HEK293 (cell line): Measurements from ENCODE around the gene FERMT2.

Source experiments
- BCL11A ChIP-seq: fragments of 450-650 bp; formaldehyde crosslinking; IDR thresholded peaks from 2 replicates; pipeline ENCODE4 v1.5.1; 2016; ENCODE audit warnings: low read depth, missing biosample characterization, missing genetic modification characterization
- BCL11B ChIP-seq: fragments of 450-650 bp; formaldehyde crosslinking; IDR thresholded peaks from 2 replicates; pipeline ENCODE4 v1.5.1; 2016; ENCODE audit warnings: low read depth, missing biosample characterization, missing genetic modification characterization
- GLI2 ChIP-seq: fragments of 450-650 bp; formaldehyde crosslinking; IDR thresholded peaks from 2 replicates; pipeline ENCODE4; 2017; ENCODE audit warnings: missing biosample characterization, missing genetic modification characterization, low read depth, borderline replicate concordance
- GLIS2 ChIP-seq: fragments of 450-650 bp; formaldehyde crosslinking; IDR thresholded peaks from 2 replicates; pipeline ENCODE4 v1.5.1; 2016; ENCODE audit warnings: missing biosample characterization, missing genetic modification characterization
- IKZF3 ChIP-seq: fragments of 450-650 bp; IDR thresholded peaks from 2 replicates; pipeline ENCODE4 v1.5.0; 2018; ENCODE audit warnings: missing biosample characterization, mild to moderate bottlenecking, missing genetic modification characterization, moderate library complexity
- KLF10 ChIP-seq: fragments of 450-650 bp; IDR thresholded peaks from 2 replicates; pipeline ENCODE4 v1.5.1; 2018; ENCODE audit warnings: missing biosample characterization, mild to moderate bottlenecking, missing genetic modification characterization
- KLF8 ChIP-seq: fragments of 450-650 bp; formaldehyde crosslinking; IDR thresholded peaks from 2 replicates; pipeline ENCODE4 v1.5.1; 2016; ENCODE audit warnings: missing biosample characterization, missing genetic modification characterization
- MEIS1 ChIP-seq: sonication (generic); formaldehyde crosslinking; IDR thresholded peaks from 2 replicates; pipeline ENCODE4 v1.8.1; 2022; ENCODE audit warnings: missing genetic modification reagents, mild to moderate bottlenecking, borderline replicate concordance
- PATZ1 ChIP-seq: fragments of 450-650 bp; formaldehyde crosslinking; IDR thresholded peaks from 2 replicates; pipeline ENCODE4 v1.5.1; 2016; ENCODE audit warnings: missing biosample characterization, missing genetic modification characterization
- REPIN1 ChIP-seq: fragments of 450-650 bp; formaldehyde crosslinking; IDR thresholded peaks from 2 replicates; pipeline ENCODE4 v1.5.1; 2017; ENCODE audit warnings: missing biosample characterization, missing genetic modification characterization, low read depth
- REST ChIP-seq: fragments of 450-650 bp; formaldehyde crosslinking; IDR thresholded peaks from 2 replicates; pipeline ENCODE4 v1.5.1; 2016; ENCODE audit warnings: missing biosample characterization, missing genetic modification characterization
- WT1 ChIP-seq: fragments of 450-650 bp; formaldehyde crosslinking; IDR thresholded peaks from 2 replicates; pipeline ENCODE4 v1.5.1; 2016; ENCODE audit warnings: missing biosample characterization, missing genetic modification characterization
- ZNF169 ChIP-seq: fragments of 450-650 bp; formaldehyde crosslinking; IDR thresholded peaks from 2 replicates; pipeline ENCODE4 v1.5.1; 2016; ENCODE audit warnings: missing biosample characterization, missing genetic modification characterization
- ZNF174 ChIP-seq: fragments of 450-650 bp; formaldehyde crosslinking; IDR thresholded peaks from 2 replicates; pipeline ENCODE4 v1.5.0; 2017; ENCODE audit warnings: missing biosample characterization, mild to moderate bottlenecking, missing genetic modification characterization
- ZNF175 ChIP-seq: fragments of 450-650 bp; formaldehyde crosslinking; IDR thresholded peaks from 2 replicates; pipeline ENCODE4 v1.5.1; 2016; ENCODE audit warnings: missing biosample characterization, missing genetic modification characterization
- ZNF18 ChIP-seq: fragments of 450-650 bp; formaldehyde crosslinking; IDR thresholded peaks from 2 replicates; pipeline ENCODE4 v1.5.1; 2016; ENCODE audit warnings: missing biosample characterization, missing genetic modification characterization
- ZNF23 ChIP-seq: fragments of 450-650 bp; formaldehyde crosslinking; IDR thresholded peaks from 2 replicates; pipeline ENCODE4 v1.5.1; 2016; ENCODE audit warnings: missing biosample characterization, missing genetic modification characterization, borderline replicate concordance
- ZNF239 ChIP-seq: fragments of 450-650 bp; formaldehyde crosslinking; IDR thresholded peaks from 2 replicates; pipeline ENCODE4 v1.5.1; 2016; ENCODE audit warnings: missing biosample characterization, missing genetic modification characterization
- ZNF266 ChIP-seq: fragments of 450-650 bp; formaldehyde crosslinking; IDR thresholded peaks from 2 replicates; pipeline ENCODE4 v1.5.1; 2016; ENCODE audit warnings: missing biosample characterization, missing genetic modification characterization, low read depth
- ZNF311 ChIP-seq: fragments of 450-650 bp; formaldehyde crosslinking; IDR thresholded peaks from 2 replicates; pipeline ENCODE4 v1.5.1; 2017; ENCODE audit warnings: missing biosample characterization, missing genetic modification characterization, borderline replicate concordance
- ZNF324 ChIP-seq: fragments of 450-650 bp; formaldehyde crosslinking; IDR thresholded peaks from 2 replicates; pipeline ENCODE4 v1.5.1; 2016; ENCODE audit warnings: missing biosample characterization, missing genetic modification characterization
- ZNF350 ChIP-seq: fragments of 450-650 bp; formaldehyde crosslinking; IDR thresholded peaks from 2 replicates; pipeline ENCODE4 v1.5.0; 2017; ENCODE audit warnings: missing biosample characterization, mild to moderate bottlenecking, missing genetic modification characterization
- ZNF404 ChIP-seq: fragments of 450-650 bp; formaldehyde crosslinking; IDR thresholded peaks from 2 replicates; pipeline ENCODE4 v1.5.1; 2017; ENCODE audit warnings: missing biosample characterization, missing genetic modification characterization
- ZNF423 ChIP-seq: fragments of 450-650 bp; formaldehyde crosslinking; IDR thresholded peaks from 2 replicates; pipeline ENCODE4 v1.5.1; 2016; ENCODE audit warnings: missing biosample characterization, missing genetic modification characterization
- ZNF521 ChIP-seq: fragments of 450-650 bp; formaldehyde crosslinking; IDR thresholded peaks from 2 replicates; pipeline ENCODE4 v1.5.1; 2017; ENCODE audit warnings: missing biosample characterization, mild to moderate bottlenecking, missing genetic modification characterization
- ZNF645 ChIP-seq: fragments of 450-650 bp; formaldehyde crosslinking; IDR thresholded peaks from 2 replicates; pipeline ENCODE4; 2016; ENCODE audit warnings: missing biosample characterization, missing genetic modification characterization
- ZNF660 ChIP-seq: fragments of 450-650 bp; IDR thresholded peaks from 2 replicates; pipeline ENCODE4 v1.5.1; 2018; ENCODE audit warnings: missing biosample characterization, mild to moderate bottlenecking, missing genetic modification characterization
- ZNF76 ChIP-seq: fragments of 450-650 bp; formaldehyde crosslinking; IDR thresholded peaks from 2 replicates; pipeline ENCODE4; 2016; ENCODE audit warnings: low read depth, missing biosample characterization, missing genetic modification characterization, borderline replicate concordance
- ZNF792 ChIP-seq: fragments of 450-650 bp; formaldehyde crosslinking; IDR thresholded peaks from 2 replicates; pipeline ENCODE4 v1.5.1; 2016; ENCODE audit warnings: missing biosample characterization, missing genetic modification characterization
- ZSCAN16 ChIP-seq: fragments of 450-650 bp; formaldehyde crosslinking; IDR thresholded peaks from 2 replicates; pipeline ENCODE4 v1.5.1; 2016; ENCODE audit warnings: missing biosample characterization, missing genetic modification characterization
- ZSCAN4 ChIP-seq: fragments of 450-650 bp; formaldehyde crosslinking; IDR thresholded peaks from 2 replicates; pipeline ENCODE4 v1.5.1; 2017; ENCODE audit warnings: missing biosample characterization, missing genetic modification characterization

Gene FERMT2

GRCh38 chr14:52919971-52920370 lies 30.9 kb downstream of the FERMT2 start (continued):
- TF ChIP-seq IKZF3 (tag by site-specific recombination), result peak; percentile 44; the same call in 1 of the 2 replicates
- TF ChIP-seq ZNF175, result no peak
- no peak for TF ChIP-seq ZSCAN16 (tag by site-specific recombination)
- TF ChIP-seq ZNF239, result no peak
- no peak for TF ChIP-seq PATZ1 (tag by site-specific recombination)
- TF ChIP-seq BCL11B (tag by site-specific recombination), result 0 out of 2 replicates have a peak, but pooled peaks have one; percentile 42
- TF ChIP-seq ZNF76 (tag by site-specific recombination), result no peak
- TF ChIP-seq ZNF23 (tag by site-specific recombination), result no peak
- no peak for TF ChIP-seq ZNF521
- no peak for TF ChIP-seq MEIS1
- TF ChIP-seq ZNF423, result no peak
- TF ChIP-seq REST (tag by site-specific recombination), result no peak
- no peak for TF ChIP-seq ZNF324 (tag by site-specific recombination)
- TF ChIP-seq KLF8 (tag by site-specific recombination), result no peak
- TF ChIP-seq ZNF404 (tag by site-specific recombination), result no peak
- TF ChIP-seq ZNF660 (tag by site-specific recombination), result no peak
- no peak for TF ChIP-seq WT1 (tag by site-specific recombination)
- TF ChIP-seq BCL11A, result 0 out of 2 replicates have a peak, but pooled peaks have one; percentile 33
- no peak for TF ChIP-seq ZSCAN4 (tag by site-specific recombination)
- no peak for TF ChIP-seq ZNF792 (tag by site-specific recombination)
- no peak for TF ChIP-seq REPIN1 (tag by site-specific recombination)
- no peak for TF ChIP-seq ZNF266 (tag by site-specific recombination)
- no peak for TF ChIP-seq ZNF169
- TF ChIP-seq ZNF645, result no peak
- no peak for TF ChIP-seq ZNF311 (tag by site-specific recombination)
- no peak for TF ChIP-seq ZNF174 (tag by site-specific recombination)
- 0 out of 2 replicates have a peak, but pooled peaks have one; percentile 35 for TF ChIP-seq ZNF18 (tag by site-specific recombination)
- TF ChIP-seq GLI2 (tag by site-specific recombination), result no peak
- no peak for TF ChIP-seq ZNF350 (tag by site-specific recombination)
- TF ChIP-seq GLIS2, result no peak
- no peak for TF ChIP-seq KLF10 (tag by site-specific recombination)
